IMR-90 (cell line): ENCODE data around the gene MANSC1. TPM values are rescaled to one million over a fixed set of nuclear protein-coding genes. Genes with fewer than 3 reads are reported as not detected.

Experiments
- ATAC-seq: fragments of 200-7000 bp; cut with Tn5 transposase; 2 replicates; pipeline ENCODE4 v1.9.1; 2020; ENCODE audit warnings: low read depth, mild to moderate bottlenecking, moderate library complexity
- BruUV-seq: library from RNA; stranded (reverse); fragments of 400-500 nt; replicated peaks from 2 replicates; lab custom pipeline; 2021; lab: Mats Ljungman, UMichigan
- CTCF ChIA-PET: fragments of 300-600 bp; formaldehyde crosslinking; extraction: SDS; loops from one replicate; lab custom pipeline; 2021; ENCODE audit warnings: antibody characterized with exemption; lab: Yijun Ruan, JAX
- POLR2A ChIA-PET: fragments of 300-600 bp; sonication (Branson Sonifier 250); formaldehyde crosslinking; loops from one replicate; lab custom pipeline; 2022; ENCODE audit warnings: antibody characterized with exemption; ENCODE audit not compliant: unreplicated experiment; lab: Charles Lee
- DNase-seq: peaks from one replicate; pipeline ENCODE4 v3.0.0; 2013
- H2AFZ ChIP-seq: replicated peaks from 2 replicates; pipeline ENCODE3; 2013; ENCODE audit warnings: low read length, mild to moderate bottlenecking; ENCODE audit not compliant: poor library complexity
- H2AK5ac ChIP-seq: 2 replicates; pipeline ENCODE4 v1.6.1; 2013; ENCODE audit warnings: low read depth, low read length, inconsistent platforms
- H2AK9ac ChIP-seq: replicated peaks from 2 replicates; pipeline ENCODE3; 2013; ENCODE audit warnings: mild to moderate bottlenecking, low read depth, low read length, moderate library complexity; ENCODE audit not compliant: poor library complexity
- H2BK120ac ChIP-seq: 2 replicates; pipeline ENCODE4 v1.6.1; 2013; ENCODE audit warnings: low read depth, low read length, inconsistent platforms
- H2BK15ac ChIP-seq: 3 replicates; pipeline ENCODE4 v1.6.1; 2013; ENCODE audit warnings: low read depth, low read length, inconsistent platforms
- H2BK20ac ChIP-seq: 2 replicates; pipeline ENCODE4 v1.6.1; 2013; ENCODE audit warnings: low read depth, mild to moderate bottlenecking, inconsistent platforms, low read length, moderate library complexity
- H2BK5ac ChIP-seq: 2 replicates; pipeline ENCODE4 v1.6.1; 2013; ENCODE audit warnings: mild to moderate bottlenecking, low read depth, low read length, inconsistent platforms; ENCODE audit not compliant: poor library complexity, severe bottlenecking
- H3K14ac ChIP-seq: replicated peaks from 2 replicates; pipeline ENCODE4 v1.6.1; 2013; ENCODE audit warnings: low read depth, low read length, inconsistent platforms
- H3K18ac ChIP-seq: 2 replicates; pipeline ENCODE4 v1.6.1; 2013; ENCODE audit warnings: low read depth, low read length, control low read depth
- H3K23ac ChIP-seq: 2 replicates; pipeline ENCODE4 v1.6.1; 2013; ENCODE audit warnings: low read depth, low read length, inconsistent platforms
- H3K27ac ChIP-seq: 2 replicates; pipeline ENCODE4 v1.5.1; 2013; ENCODE audit warnings: mild to moderate bottlenecking, control low read depth, low read length; ENCODE audit not compliant: insufficient read depth
- H3K27me3 ChIP-seq: 2 replicates; pipeline ENCODE4 v1.6.1; 2013; ENCODE audit warnings: low read length; ENCODE audit not compliant: control insufficient read depth, insufficient read depth
- H3K36me3 ChIP-seq: 2 replicates; pipeline ENCODE4 v1.6.1; 2013; ENCODE audit warnings: low read length, mixed read lengths; ENCODE audit not compliant: control insufficient read depth, insufficient read depth
- H3K4ac ChIP-seq: 2 replicates; pipeline ENCODE4 v1.6.1; 2013; ENCODE audit warnings: low read depth, low read length, inconsistent platforms
- H3K4me1 ChIP-seq: 2 replicates; pipeline ENCODE4 v1.6.1; 2013; ENCODE audit warnings: low read length, mixed read lengths; ENCODE audit not compliant: control insufficient read depth, insufficient read depth
- H3K4me2 ChIP-seq: 2 replicates; pipeline ENCODE4 v1.6.1; 2013; ENCODE audit warnings: low read depth, mild to moderate bottlenecking, control low read depth, low read length, moderate library complexity
- H3K4me3 ChIP-seq: 2 replicates; pipeline ENCODE4 v1.5.1; 2013; ENCODE audit warnings: low read depth, mild to moderate bottlenecking, control low read depth, low read length, moderate library complexity; ENCODE audit not compliant: insufficient read depth
- H3K56ac ChIP-seq: 2 replicates; pipeline ENCODE4 v1.6.1; 2013; ENCODE audit warnings: low read length, inconsistent platforms; ENCODE audit not compliant: insufficient read depth; ENCODE audit errors: extremely low read depth
- H3K79me1 ChIP-seq, 2 experiments: 2 replicates each; pipeline ENCODE4 v1.6.1; 2013; ENCODE audit warnings: low read length in 2 of 2, inconsistent platforms in 1 of 2, low read depth in 1 of 2
- H3K9ac ChIP-seq: 2 replicates; pipeline ENCODE4 v1.6.1; 2013; ENCODE audit warnings: low read depth, low read length, control low read depth
- H3K9me1 ChIP-seq: 2 replicates; pipeline ENCODE4 v1.6.1; 2013; ENCODE audit warnings: low read length, inconsistent platforms; ENCODE audit not compliant: insufficient read depth
- H3K9me3 ChIP-seq: 2 replicates; pipeline ENCODE4 v1.6.1; 2013; ENCODE audit warnings: low read length; ENCODE audit not compliant: control insufficient read depth, insufficient read depth
- H4K20me1 ChIP-seq: 2 replicates; pipeline ENCODE4 v1.6.1; 2013; ENCODE audit warnings: low read length, inconsistent platforms; ENCODE audit not compliant: insufficient read depth
- H4K5ac ChIP-seq: 2 replicates; pipeline ENCODE4 v1.6.1; 2013; ENCODE audit warnings: mild to moderate bottlenecking, low read depth, low read length, control low read depth
- H4K8ac ChIP-seq, 2 experiments: 2 replicates each; pipeline ENCODE4 v1.6.1; 2013; ENCODE audit warnings: low read depth in 2 of 2, low read length in 2 of 2, control low read depth in 1 of 2, inconsistent platforms in 1 of 2
- H4K91ac ChIP-seq: 2 replicates; pipeline ENCODE4 v1.6.1; 2013; ENCODE audit warnings: low read depth, low read length, inconsistent platforms; ENCODE audit not compliant: insufficient read depth
- BHLHE40 ChIP-seq: fragments of 150-350 bp; IDR thresholded peaks from 2 replicates; pipeline ENCODE4 v1.6.1; 2016; ENCODE audit warnings: mild to moderate bottlenecking, low read depth, low read length
- CEBPB ChIP-seq: IDR thresholded peaks from 2 replicates; pipeline ENCODE4 v1.6.1; 2012; ENCODE audit warnings: low read depth, low read length, improper control_type of control experiment
- CHD1 ChIP-seq: IDR thresholded peaks from 2 replicates; pipeline ENCODE4 v1.6.1; 2012; ENCODE audit warnings: low read depth, low read length, improper control_type of control experiment
- CTCF ChIP-seq: conservative IDR thresholded peaks from 2 replicates; pipeline ENCODE4 v1.5.1; 2012; ENCODE audit warnings: mild to moderate bottlenecking, low read depth, low read length, improper control_type of control experiment
- FOS ChIP-seq: fragments of 150-350 bp; IDR thresholded peaks from 2 replicates; pipeline ENCODE4 v1.6.1; 2016; ENCODE audit warnings: low read depth, low read length
- MAFK ChIP-seq: IDR thresholded peaks from 2 replicates; pipeline ENCODE4 v1.6.1; 2012; ENCODE audit warnings: low read depth, low read length, improper control_type of control experiment
- MAZ ChIP-seq: IDR thresholded peaks from 2 replicates; pipeline ENCODE4 v1.6.1; 2012; ENCODE audit warnings: low read depth, mild to moderate bottlenecking, low read length, improper control_type of control experiment, moderate library complexity, borderline replicate concordance
- NFE2L2 ChIP-seq: fragments of 150-350 bp; IDR thresholded peaks from 2 replicates; pipeline ENCODE4 v1.6.1; 2016; ENCODE audit warnings: low read depth, mild to moderate bottlenecking, low read length
- POLR2A ChIP-seq: IDR thresholded peaks from 2 replicates; pipeline ENCODE4 v1.6.1; 2012; ENCODE audit warnings: mild to moderate bottlenecking, low read depth, low read length
- RAD21 ChIP-seq: IDR thresholded peaks from 2 replicates; pipeline ENCODE4 v1.6.1; 2012; ENCODE audit warnings: low read length, improper control_type of control experiment
- RCOR1 ChIP-seq: IDR thresholded peaks from 2 replicates; pipeline ENCODE4 v1.6.1; 2012; ENCODE audit warnings: mild to moderate bottlenecking, low read length, improper control_type of control experiment; ENCODE audit not compliant: insufficient replicate concordance
- RFX5 ChIP-seq: IDR thresholded peaks from 2 replicates; pipeline ENCODE4 v1.8.0; 2012; ENCODE audit warnings: low read depth, mild to moderate bottlenecking, low read length, moderate library complexity
- SMC3 ChIP-seq: fragments of 150-350 bp; IDR thresholded peaks from 2 replicates; pipeline ENCODE4 v1.6.1; 2016; ENCODE audit warnings: low read depth, mild to moderate bottlenecking, antibody characterized with exemption, low read length, moderate library complexity
- USF2 ChIP-seq: fragments of 150-350 bp; IDR thresholded peaks from 2 replicates; pipeline ENCODE4 v1.6.1; 2017; ENCODE audit warnings: mild to moderate bottlenecking, antibody characterized with exemption, low read length, low read depth
- WGBS, 2 experiments: methylation state at CpG; one replicate each; pipeline versions ENCODE4 v1.1.5 to v1.1.7; 2013; ENCODE audit warnings: missing lambda C conversion rate in 2 of 2; ENCODE audit not compliant: insufficient read length in 1 of 2; ENCODE audit errors: extremely low coverage in 2 of 2; 5-methylcytosine and 5-hydroxymethylcytosine counted together
- dilution Hi-C: fragments of 300-500 bp; cut with HindIII; formaldehyde crosslinking; loops from one replicate; pipeline ENCODE4 v1.14.3; 2018; ENCODE audit warnings: low sequenced_read_pairs; ENCODE audit not compliant: unreplicated experiment
- in situ Hi-C: fragments of 300-500 bp; cut with MboI; formaldehyde crosslinking; loops from 3 replicates; pipeline ENCODE4 v1.14.3; 2019; ENCODE audit warnings: low sequenced_read_pairs, inconsistent platforms, mixed read lengths
- intact Hi-C: fragments of 100-400 bp; cut with micrococcal nuclease; formaldehyde crosslinking; loops from 2 replicates; pipeline ENCODE4 v1.10.0; 2022
- polyA plus RNA-seq, 3 experiments: library from polyadenylated mRNA; depleted of rRNA; stranded (reverse); fragments of >200 nt; gene quantifications; 2 replicates each; pipeline ENCODE4 v1.2.3, GENCODE V29; 2012; ENCODE audit warnings: low replicate concordance in 1 of 3
- total RNA-seq: library from RNA; depleted of rRNA; stranded (reverse); fragments of >200 nt; gene quantifications from 2 replicates; pipeline ENCODE4 v1.2.3, GENCODE V29; 2012

Gene MANSC1
- total and polyA plus RNA-seq, 2 of the 4 experiments (the other 2 are of a cell fraction) = 1.1 to 2.2 TPM

GRCh38 chr12:12392413-12392812 lies 42.4 kb upstream of the MANSC1 start:
- intact Hi-C loops = no loop called here
- CTCF ChIA-PET = no interaction called here
- no peak; the same call in 1 of the 2 replicates for ATAC-seq

More at GRCh38 chr12:12392413-12392812, 42.4 kb upstream of the MANSC1 start:
- H3K4ac ChIP-seq = no peak overlapping the region
- H3K4me2 ChIP-seq = no peak overlapping the region
- no peak overlapping the region for H2BK5ac ChIP-seq
- no peaks in the 10 kb centered on the region for H3K27me3 ChIP-seq
- H4K8ac ChIP-seq = no peak overlapping the region
- dilution Hi-C loops (no loop called here), in situ Hi-C loops (loop anchor here (10.0 kb wide), 1 partner anchor 172 kb away; the partner anchor contains the start of gene DUSP16)
- no peak overlapping the region for H3K56ac ChIP-seq
- H3K9me1 ChIP-seq = peaks cover 5% of the 10 kb centered on the region
- no peak overlapping the region for H2BK15ac ChIP-seq
- TF ChIP-seq MAFK = no peak
- no peak for TF ChIP-seq CEBPB
- TF ChIP-seq CHD1 = no peak
- no peak for TF ChIP-seq SMC3
- TF ChIP-seq RCOR1 = no peak
- TF ChIP-seq CTCF = no peak
- TF ChIP-seq RAD21 = no peak
- TF ChIP-seq USF2 = no peak
- no peak for TF ChIP-seq RFX5
- TF ChIP-seq BHLHE40 = no peak
- TF ChIP-seq FOS = no peak
- TF ChIP-seq POLR2A = no peak
- no peak for TF ChIP-seq NFE2L2
- no peak for TF ChIP-seq MAZ
- BruUV-seq = no TSS peak
- POLR2A ChIA-PET = no interaction called here
- DNase-seq = no peak
- H3K9me3 ChIP-seq = no peaks in the 10 kb centered on the region
- no peak overlapping the region for H3K27ac ChIP-seq
- no peak overlapping the region for H3K23ac ChIP-seq
- no peak overlapping the region for H3K18ac ChIP-seq
- H4K91ac ChIP-seq = no peak overlapping the region
- no peak overlapping the region for H4K5ac ChIP-seq
- no peak overlapping the region for H2AK5ac ChIP-seq
- H3K14ac ChIP-seq = no peak overlapping the region
- no CpG with 5 or more reads among the region's 2 CpGs for WGBS, 2 experiments
- H3K4me1 ChIP-seq = peaks cover 4% of the 10 kb centered on the region
- no peak overlapping the region for H2AFZ ChIP-seq
- H2BK20ac ChIP-seq = no peak overlapping the region
- no peaks in the 10 kb centered on the region for H3K36me3 ChIP-seq
- peaks cover 0 to 10% of the 10 kb centered on the region in 2 experiments; a peak in 2 of 4 replicates for H3K79me1 ChIP-seq
- no peak overlapping the region for H3K4me3 ChIP-seq
- no peak overlapping the region for H2AK9ac ChIP-seq
- H2BK120ac ChIP-seq = no peak overlapping the region
- no peak overlapping the region for H3K9ac ChIP-seq
- no peaks in the 10 kb centered on the region for H4K20me1 ChIP-seq
